Measurements from ENCODE around the gene RNF220.
A peak's percentile ranks its signal among the peaks of the same experiment; 100 is the strongest.

RNF220 gene

DNA sequence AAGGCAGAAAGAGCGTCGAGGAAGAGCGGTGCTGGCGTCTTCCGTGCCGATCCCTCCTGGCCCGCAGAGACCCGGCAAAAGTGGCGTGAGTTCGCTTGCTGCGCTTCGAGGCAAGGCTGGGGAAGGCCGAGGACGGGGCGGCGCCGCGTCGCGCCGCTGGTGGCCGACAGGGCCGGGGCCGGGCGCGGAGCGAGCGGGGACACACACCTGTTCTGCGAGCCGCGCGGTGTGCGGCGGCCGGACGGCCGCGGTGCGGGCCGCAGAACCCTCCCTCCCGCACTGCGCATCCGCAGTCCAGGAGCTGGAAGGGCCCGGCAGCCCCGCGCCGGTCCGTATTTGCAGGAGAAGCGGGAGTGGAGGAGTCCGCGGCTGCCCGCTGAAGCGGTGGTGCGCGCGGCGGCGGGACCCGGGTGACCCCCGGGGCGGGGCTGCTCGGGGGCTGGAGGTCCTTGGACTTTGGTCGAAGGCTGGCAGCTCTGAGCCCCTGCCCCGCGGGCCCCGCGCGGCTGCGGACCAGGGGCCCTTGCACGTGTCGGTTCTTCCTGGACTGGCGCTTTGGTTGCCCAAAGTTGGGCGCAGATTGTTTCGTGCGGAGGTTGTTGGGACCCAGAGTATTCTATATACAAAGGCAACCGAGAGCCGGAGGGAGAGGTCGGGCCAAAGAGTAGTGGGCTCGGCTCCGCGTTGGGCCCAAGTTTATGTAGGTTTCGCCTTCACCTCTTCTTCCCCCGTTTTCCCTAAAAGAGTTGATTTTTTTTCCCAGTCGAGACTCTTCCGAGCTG is 2.6 kb downstream of the RNF220 start:
- no peak for DNase-seq

DNA sequence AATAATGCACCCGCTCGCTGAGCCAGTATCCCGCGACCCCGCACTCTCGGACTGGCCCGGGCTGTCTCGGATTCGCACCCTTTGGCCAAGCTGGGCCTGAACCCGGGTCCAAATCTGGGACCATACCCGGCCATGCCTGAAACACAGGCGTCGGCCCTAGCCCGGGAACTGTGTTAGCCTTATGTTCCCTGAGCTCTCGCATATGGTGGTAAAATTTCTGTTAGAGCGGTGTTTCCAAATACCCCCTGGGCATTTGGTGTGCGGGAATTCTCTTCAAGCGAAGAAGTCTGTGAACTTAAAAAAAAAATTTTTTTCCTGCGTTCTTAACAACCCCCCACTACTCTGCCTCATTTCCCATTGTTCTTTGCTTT is 3.1 kb downstream of the RNF220 start:
- no peak for DNase-seq

DNA sequence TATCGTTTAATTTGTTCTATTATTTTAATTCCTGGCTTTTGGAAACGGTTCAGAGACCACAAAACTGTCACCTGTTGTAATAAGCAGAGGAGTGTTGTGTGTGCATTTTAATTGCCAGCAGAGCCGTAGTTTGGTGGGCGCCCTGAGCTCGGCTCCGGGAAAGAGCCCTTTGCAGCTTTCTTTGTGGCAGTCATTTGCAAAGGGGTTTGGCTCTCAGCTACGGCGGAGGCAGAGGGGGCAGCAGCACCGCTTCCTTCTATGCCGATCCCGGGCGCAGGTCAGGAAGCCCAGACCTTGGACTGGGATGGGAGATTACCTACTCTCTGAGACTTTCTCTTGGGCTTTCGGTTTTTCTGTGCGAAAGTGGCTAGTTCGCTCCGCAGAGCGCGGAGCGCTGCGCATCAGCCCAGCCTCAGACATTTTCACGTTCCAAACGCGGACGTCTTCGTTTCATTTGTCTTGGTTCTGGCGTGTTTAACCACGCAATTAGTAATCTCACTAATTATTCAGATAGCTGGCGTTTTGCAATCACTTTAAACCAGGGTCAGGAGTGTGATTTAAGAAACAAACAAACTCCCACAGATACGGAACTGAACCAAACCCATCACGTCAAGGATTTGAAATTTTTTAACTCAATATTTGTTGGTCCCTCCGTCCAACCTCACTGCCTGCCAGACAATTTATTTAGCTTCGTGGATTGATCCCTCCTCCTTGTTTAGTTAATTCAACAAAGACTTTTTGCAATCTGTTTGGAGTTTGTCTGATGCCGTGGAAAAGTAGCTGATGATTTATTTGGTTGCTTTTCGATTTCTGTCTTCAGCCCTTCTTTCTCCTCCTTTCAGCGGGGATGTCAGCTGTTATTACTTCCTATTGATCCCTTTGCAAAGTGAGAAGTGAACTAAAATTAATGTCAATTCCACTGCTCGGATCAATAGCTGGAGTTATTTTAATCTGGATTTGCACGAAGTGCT is 3.9 kb downstream of the RNF220 start:
- DNase-seq, result peak; percentile 33

DNA sequence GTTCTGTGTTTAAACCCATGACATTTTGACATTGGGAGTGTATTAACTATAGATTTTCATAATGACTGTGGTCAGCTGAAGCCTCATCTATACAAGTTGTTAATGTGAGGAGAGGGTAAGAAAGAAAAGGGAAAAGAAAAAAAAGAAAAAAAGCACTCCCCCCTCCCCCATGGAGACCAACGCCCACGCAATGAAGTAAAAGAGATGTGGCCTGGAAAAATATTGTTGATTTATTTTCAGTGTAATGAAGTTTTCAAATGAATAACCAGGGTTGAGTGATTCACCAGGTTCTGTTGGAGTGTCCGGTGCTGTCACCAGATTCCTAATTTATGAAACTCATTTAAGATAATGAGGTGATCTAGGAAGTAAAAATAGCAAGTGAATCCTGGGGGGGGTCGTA is 4.7 kb downstream of the RNF220 start:
- no peak for DNase-seq

DNA sequence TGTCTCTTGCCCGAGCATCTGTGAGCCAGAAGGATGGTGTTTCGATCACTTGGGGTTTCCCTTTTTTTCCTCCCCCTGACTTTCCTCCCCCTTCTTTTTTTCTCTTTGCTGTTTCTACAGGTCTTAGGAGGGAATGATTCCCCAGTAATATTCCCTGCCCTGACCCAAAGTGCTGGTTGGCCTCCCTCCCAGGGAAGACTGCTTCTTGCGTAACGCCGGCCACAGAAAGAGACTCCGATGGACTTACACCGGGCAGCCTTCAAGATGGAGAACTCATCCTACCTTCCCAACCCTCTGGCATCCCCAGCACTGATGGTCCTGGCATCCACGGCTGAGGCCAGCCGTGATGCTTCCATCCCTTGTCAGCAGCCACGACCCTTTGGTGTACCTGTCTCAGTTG is 6.8 kb downstream of the RNF220 start:
- DNase-seq, result no peak

- no peak for DNase-seq
Observed at GRCh38 chr1:44412601-44413000, 7.5 kb downstream of the RNF220 start.

GRCh38 chr1:44413740-44414139 is 8.7 kb downstream of the RNF220 start:
- DNase-seq, result no peak

DNA sequence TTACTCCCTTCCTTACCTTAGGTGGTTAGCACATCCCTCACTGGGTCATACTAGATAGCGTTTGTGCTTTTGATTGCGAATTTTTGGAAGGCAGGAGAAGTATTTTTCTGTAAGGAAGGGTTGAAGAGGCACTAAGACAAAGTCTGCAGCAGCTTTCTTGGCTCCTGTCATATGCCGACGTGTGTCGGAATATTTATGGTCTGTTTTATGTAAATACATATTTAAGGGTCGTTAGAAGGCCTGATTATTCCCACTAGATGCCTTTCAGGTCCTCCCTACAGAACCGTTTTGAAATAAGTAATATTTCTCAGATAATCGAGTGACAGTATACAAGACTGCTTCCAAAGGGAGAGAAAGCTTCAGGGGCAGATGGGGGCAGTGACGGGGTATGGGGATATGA is 10.0 kb downstream of the RNF220 start:
- DNase-seq, result no peak

GRCh38 chr1:44416408-44416807 is 11.4 kb downstream of the RNF220 start:
- DNase-seq, result no peak

GRCh38 chr1:44417351-44418021 is 12.4 kb downstream of the RNF220 start:
- DNase-seq, result no peak

DNA sequence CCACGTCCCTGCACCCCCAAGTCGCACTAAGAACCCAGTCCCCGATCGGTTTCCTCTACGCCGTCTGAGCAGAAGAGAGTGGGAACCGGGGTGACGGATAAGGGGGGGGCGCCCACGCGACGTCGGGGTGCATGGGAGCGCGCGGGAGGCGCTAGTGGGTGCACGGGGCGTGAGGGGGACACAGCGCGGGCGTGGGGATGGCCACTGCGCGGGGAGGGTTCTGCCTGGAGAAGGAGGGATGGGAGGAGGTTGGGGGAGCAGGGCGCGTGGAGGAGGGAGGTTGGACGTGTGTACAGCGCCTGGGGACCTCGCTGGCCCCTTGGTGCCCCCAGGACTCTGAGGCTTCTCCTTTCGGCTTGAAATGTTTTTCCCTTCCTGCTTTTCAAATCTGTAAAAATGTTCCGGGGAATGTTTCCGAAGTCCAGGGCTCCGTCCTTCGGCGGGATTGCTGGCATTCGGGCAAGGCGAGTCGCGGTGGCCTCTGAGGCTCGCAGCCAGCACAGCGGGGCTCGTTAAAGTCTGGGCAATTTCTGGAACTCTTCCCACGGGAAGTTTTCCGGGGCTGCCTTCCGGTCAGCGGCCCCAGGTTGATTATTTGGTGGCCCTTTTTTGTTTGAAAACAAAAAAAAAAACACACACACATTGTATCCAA is 13.1 kb downstream of the RNF220 start:
- DNase-seq, result no peak

DNA sequence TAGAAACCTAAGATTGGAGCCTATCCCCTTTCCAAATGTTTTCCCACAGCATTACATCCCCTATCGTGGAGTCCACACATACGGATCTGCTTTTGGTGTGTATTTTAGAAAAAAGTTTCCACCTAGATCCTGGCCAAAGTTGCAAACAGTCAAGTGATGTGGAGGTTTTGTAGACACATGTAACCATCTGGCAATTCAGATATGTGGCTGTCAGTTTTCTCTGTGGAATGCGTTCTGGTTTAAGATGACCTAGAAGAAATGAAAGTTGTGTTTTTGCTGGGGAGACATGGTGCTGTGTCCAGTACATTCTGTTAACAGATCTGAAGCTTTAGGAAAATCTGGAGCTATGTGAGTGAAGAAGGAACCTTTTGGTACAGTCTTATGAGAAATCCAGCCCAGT is 14.8 kb downstream of the RNF220 start:
- DNase-seq, result peak; percentile 34

DNA sequence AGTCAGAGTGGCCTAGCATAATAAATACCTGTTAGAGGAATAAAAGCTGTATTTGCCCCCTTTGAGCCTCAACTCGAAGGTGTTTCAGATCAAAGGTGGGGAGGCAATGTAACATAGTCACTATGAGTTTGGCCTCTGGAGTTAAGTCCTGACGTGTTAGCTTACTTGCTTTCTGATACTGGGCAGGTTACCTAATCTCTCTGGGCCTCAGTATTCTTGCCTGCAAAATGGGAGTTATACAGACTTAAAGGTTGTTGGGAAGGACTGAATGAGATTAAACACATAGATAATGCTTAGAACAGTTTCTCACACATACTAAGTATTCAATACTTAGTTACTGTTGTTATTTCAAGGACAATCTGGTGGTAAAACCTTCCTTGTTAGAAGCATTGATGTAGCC is 15.5 kb downstream of the RNF220 start:
- DNase-seq, result no peak

GRCh38 chr1:44421446-44421884 is 16.4 kb downstream of the RNF220 start:
- no peak for DNase-seq

GRCh38 chr1:44422161-44422560 is 17.1 kb downstream of the RNF220 start:
- DNase-seq, result no peak

DNA sequence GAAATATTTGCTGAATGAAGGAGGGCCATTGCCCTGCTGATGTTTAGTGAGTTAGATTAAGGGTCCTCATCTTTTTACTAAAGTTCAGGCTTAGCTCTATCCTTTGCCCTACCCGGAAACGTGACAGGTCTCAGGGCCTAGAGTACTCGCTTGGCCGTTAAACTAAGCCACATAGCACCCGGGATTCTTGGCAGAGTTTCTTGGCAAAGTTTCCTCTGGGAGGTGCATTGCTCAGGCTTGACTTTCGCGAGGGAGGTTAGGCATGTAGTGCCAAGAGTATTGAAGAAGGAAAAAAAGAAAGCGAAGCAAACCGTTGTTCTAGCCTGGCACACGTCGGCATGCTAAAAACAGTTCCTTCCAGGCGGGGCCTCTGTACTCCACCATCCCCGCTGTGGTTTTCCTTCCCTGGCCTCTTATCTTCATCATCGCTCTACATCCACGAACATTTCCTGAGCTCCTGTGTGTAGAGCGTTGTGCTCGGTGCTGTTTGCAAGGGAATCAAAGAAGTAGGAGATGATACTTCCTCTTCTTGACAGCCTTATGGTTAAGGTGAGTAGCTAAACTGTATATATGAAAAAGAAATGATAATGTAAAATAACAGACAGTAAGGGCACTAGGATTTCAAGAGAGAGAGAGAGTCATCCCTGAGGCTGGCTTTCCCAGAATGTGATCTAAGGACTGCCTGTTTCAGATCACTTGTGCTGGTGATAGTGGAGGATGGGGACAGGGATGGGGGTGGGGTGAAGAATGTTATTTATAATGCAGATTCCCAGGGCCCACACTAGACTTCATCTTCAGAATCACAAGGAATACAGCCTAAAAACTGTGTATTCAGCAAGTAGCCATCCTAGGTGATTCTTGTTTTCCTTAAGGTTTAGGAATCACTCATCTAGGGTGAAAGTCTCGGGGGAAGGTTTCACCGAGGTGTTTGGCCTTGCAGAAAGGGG is 18.8 kb downstream of the RNF220 start:
- DNase-seq, result peak; percentile 73

GRCh38 chr1:44424747-44425146 is 19.7 kb downstream of the RNF220 start:
- DNase-seq, result no peak

GRCh38 chr1:44425341-44426082 is 20.5 kb downstream of the RNF220 start:
- DNase-seq, result no peak

- no peak for DNase-seq
Observed at GRCh38 chr1:44431861-44432260, 26.8 kb downstream of the RNF220 start.

- DNase-seq, result peak; percentile 54
Observed at GRCh38 chr1:44433209-44433608, 28.2 kb downstream of the RNF220 start.

All from hematopoietic multipotent progenitor cell treated with erythropoietin and hydrocortisone succinate and interleukin-3 and kit ligand, for 8 days (in vitro differentiated cells).